Endodermal cell (in vitro differentiated cells): ENCODE data around the gene ANO3. TPM values are rescaled to one million over a fixed set of nuclear protein-coding genes. Genes with fewer than 3 reads are reported as not detected.

Source experiments
- DNase-seq: peaks from one replicate; pipeline ENCODE4 v3.0.0-alpha.2; 2017
- H3K27ac ChIP-seq: 2 replicates; pipeline ENCODE4 v1.5.1; 2013; ENCODE audit warnings: mild to moderate bottlenecking, low read depth, low read length, moderate library complexity
- H3K27me3 ChIP-seq: 2 replicates; pipeline ENCODE4 v1.6.1; 2013; ENCODE audit warnings: mild to moderate bottlenecking, low read length, moderate library complexity; ENCODE audit not compliant: insufficient read depth, control insufficient read depth, poor library complexity, severe bottlenecking
- H3K36me3 ChIP-seq: 2 replicates; pipeline ENCODE4 v1.7.0; 2013; ENCODE audit warnings: mild to moderate bottlenecking, low read length, moderate library complexity; ENCODE audit not compliant: control insufficient read depth, insufficient read depth
- H3K4me1 ChIP-seq: one replicate; pipeline ENCODE4 v1.7.0; 2013; ENCODE audit warnings: low read length; ENCODE audit not compliant: control insufficient read depth, insufficient read depth
- H3K4me3 ChIP-seq: 2 replicates; pipeline ENCODE4 v1.5.1; 2013; ENCODE audit warnings: mild to moderate bottlenecking, low read length, moderate library complexity
- H3K9ac ChIP-seq: 2 replicates; pipeline ENCODE4 v1.6.1; 2013; ENCODE audit warnings: mild to moderate bottlenecking, low read length, moderate library complexity; ENCODE audit not compliant: poor library complexity, severe bottlenecking; ENCODE audit errors: extremely low read depth
- H3K9me3 ChIP-seq: 2 replicates; pipeline ENCODE4 v1.6.1; 2013; ENCODE audit warnings: mild to moderate bottlenecking, low read length, moderate library complexity; ENCODE audit not compliant: control insufficient read depth
- H3K27ac Mint-ChIP-seq: 2 replicates; pipeline ENCODE4 v1.8.0; 2020; ENCODE audit warnings: mixed read lengths
- H3K27me3 Mint-ChIP-seq: 2 replicates; pipeline ENCODE4 v1.8.0; 2021; ENCODE audit warnings: mild to moderate bottlenecking, mixed read lengths; ENCODE audit not compliant: insufficient read depth
- H3K36me3 Mint-ChIP-seq: 2 replicates; pipeline ENCODE4 v1.8.0; 2020; ENCODE audit warnings: low read depth, mixed read lengths
- H3K4me1 Mint-ChIP-seq: 2 replicates; pipeline ENCODE4 v1.8.0; 2020; ENCODE audit warnings: mixed read lengths
- H3K4me3 Mint-ChIP-seq: 2 replicates; pipeline ENCODE4 v1.8.0; 2020; ENCODE audit warnings: mild to moderate bottlenecking, moderate library complexity, mixed read lengths
- H3K9me3 Mint-ChIP-seq: 2 replicates; pipeline ENCODE4 v1.8.0; 2020; ENCODE audit warnings: mild to moderate bottlenecking, mixed read lengths
- CTCF ChIP-seq: fragments of 200-600 bp; sonication (generic); conservative IDR thresholded peaks from 2 replicates; pipeline ENCODE4 v1.5.0; 2021; ENCODE audit warnings: antibody characterized with exemption, mild to moderate bottlenecking
- WGBS, 2 experiments: methylation state at CpG; one replicate each; pipeline versions ENCODE4 v1.1.5 to v1.1.7; 2013; ENCODE audit warnings: missing lambda C conversion rate in 2 of 2, mixed read lengths in 1 of 2; ENCODE audit not compliant: insufficient coverage in 1 of 2, insufficient read length in 1 of 2; 5-methylcytosine and 5-hydroxymethylcytosine counted together
- total RNA-seq, 2 donors: library from RNA; stranded (reverse); fragmentation: NEBNext Ultra II Directional in 1 of 2; extraction: Animal tissue kit (Norgen Biotek cat#: 25700) in 1 of 2; gene quantifications; 2 replicates in 1 of 2; 3 replicates in 1 of 2; pipeline ENCODE4 v1.2.1, GENCODE V29; 2021

ANO3 gene
- total RNA-seq, 2 donors from 2014 or later: not detected

GRCh38 chr11:26607725-26608506, 276.0 kb downstream of the ANO3 start:
- H3K4me1 Mint-ChIP-seq: peaks cover 2% of the 10 kb centered on the region
- no peak for DNase-seq
- Histone ChIP-seq H3K27ac (no peak overlapping the region), H3K36me3 (no peaks in the 10 kb centered on the region), H3K9ac (no peak overlapping the region), H3K4me1 (no peaks in the 10 kb centered on the region), H3K4me3 (no peak overlapping the region), H3K9me3 (peaks cover 6% of the 10 kb centered on the region), H3K27me3 (no peaks in the 10 kb centered on the region)
- H3K4me3 Mint-ChIP-seq: no peak overlapping the region
- H3K27ac Mint-ChIP-seq: no peak overlapping the region
- H3K36me3 Mint-ChIP-seq: no peaks in the 10 kb centered on the region
- H3K9me3 Mint-ChIP-seq: peaks cover 9% of the 10 kb centered on the region
- TF ChIP-seq CTCF: no peak
- peaks cover 2% of the 10 kb centered on the region for H3K27me3 Mint-ChIP-seq
- 89 to 100% methylated on average over 2 to 7 of the region's 7 CpGs for WGBS, 2 experiments

GRCh38 chr11:26608507-26609146, 276.7 kb downstream of the ANO3 start:
- H3K4me3 Mint-ChIP-seq: no peak overlapping the region
- DNase-seq: no peak
- Histone ChIP-seq H3K27me3 (no peaks in the 10 kb centered on the region), H3K9me3 (peaks cover 13% of the 10 kb centered on the region), H3K9ac (no peak overlapping the region), H3K4me3 (no peak overlapping the region), H3K27ac (no peak overlapping the region), H3K4me1 (no peaks in the 10 kb centered on the region), H3K36me3 (no peaks in the 10 kb centered on the region)
- H3K36me3 Mint-ChIP-seq: no peaks in the 10 kb centered on the region
- H3K27me3 Mint-ChIP-seq: peaks cover 2% of the 10 kb centered on the region
- 88 to 94% methylated on average over 6 to 9 of the region's 9 CpGs for WGBS, 2 experiments
- peaks cover 2% of the 10 kb centered on the region for H3K4me1 Mint-ChIP-seq
- no peak for TF ChIP-seq CTCF
- no peak overlapping the region for H3K27ac Mint-ChIP-seq
- H3K9me3 Mint-ChIP-seq: peaks cover 12% of the 10 kb centered on the region

- H3K36me3 Mint-ChIP-seq: no peaks in the 10 kb centered on the region
- H3K27ac Mint-ChIP-seq: no peak overlapping the region
- TF ChIP-seq CTCF: no peak
- Histone ChIP-seq H3K4me1 (no peaks in the 10 kb centered on the region), H3K9ac (no peak overlapping the region), H3K9me3 (peaks cover 16% of the 10 kb centered on the region), H3K27me3 (no peaks in the 10 kb centered on the region), H3K36me3 (no peaks in the 10 kb centered on the region), H3K27ac (no peak overlapping the region), H3K4me3 (no peak overlapping the region)
- H3K4me3 Mint-ChIP-seq: no peak overlapping the region
- DNase-seq: no peak
- H3K27me3 Mint-ChIP-seq: peaks cover 2% of the 10 kb centered on the region
- 87 to 88% methylated on average over 2 of the region's 2 CpGs for WGBS, 2 experiments
- H3K9me3 Mint-ChIP-seq: peaks cover 3% of the 10 kb centered on the region
- peaks cover 8% of the 10 kb centered on the region for H3K4me1 Mint-ChIP-seq
Measured at GRCh38 chr11:26613759-26614158, 281.8 kb downstream of the ANO3 start.
